A673 (cell line): Measurements from ENCODE around the gene STRIP1. TPM values are rescaled to one million over a fixed set of nuclear protein-coding genes. Genes with fewer than 3 reads are reported as not detected.

Experiments used
- BruUV-seq: library from RNA; stranded (reverse); fragments of 400-500 nt; replicated peaks from 2 replicates; lab custom pipeline; 2021; lab: Mats Ljungman, UMichigan
- CTCF ChIA-PET: fragments of 300-600 bp; sonication (Branson Sonifier 250); formaldehyde crosslinking; loops from one replicate; lab custom pipeline; 2022; ENCODE audit warnings: antibody characterized with exemption; lab: Charles Lee
- POLR2A ChIA-PET: fragments of 300-600 bp; sonication (Branson Sonifier 250); formaldehyde crosslinking; loops from one replicate; lab custom pipeline; 2022; ENCODE audit warnings: antibody characterized with exemption; ENCODE audit not compliant: low non-redundant PET; lab: Charles Lee
- DNase-seq: peaks from one replicate; pipeline ENCODE4 v3.0.0-alpha.2; 2015; ENCODE audit warnings: low spot score
- H3K27ac ChIP-seq: fragments of 200-600 bp; sonication (generic); 2 replicates; pipeline ENCODE4 v1.5.1; 2016; ENCODE audit warnings: mixed run types, low read depth, mild to moderate bottlenecking, mixed read lengths, antibody characterized with exemption, low read length; ENCODE audit not compliant: poor library complexity, severe bottlenecking
- H3K27me3 ChIP-seq: fragments of 200-600 bp; sonication (generic); replicated peaks from 2 replicates; pipeline ENCODE4 v1.6.1; 2017; ENCODE audit warnings: mixed run types, low read depth, mild to moderate bottlenecking, mixed read lengths, antibody characterized with exemption, low read length; ENCODE audit not compliant: insufficient read depth, poor library complexity
- H3K36me3 ChIP-seq: fragments of 200-600 bp; sonication (generic); 2 replicates; pipeline ENCODE4 v1.6.1; 2016; ENCODE audit warnings: mixed run types, mild to moderate bottlenecking, mixed read lengths, antibody characterized with exemption, low read length; ENCODE audit not compliant: insufficient read depth, poor library complexity, severe bottlenecking
- H3K4me1 ChIP-seq: fragments of 200-600 bp; sonication (generic); 2 replicates; pipeline ENCODE4 v1.6.1; 2017; ENCODE audit warnings: mixed run types, mild to moderate bottlenecking, mixed read lengths, antibody characterized with exemption, low read length; ENCODE audit not compliant: insufficient read depth, poor library complexity, severe bottlenecking
- H3K4me3 ChIP-seq: fragments of 200-600 bp; sonication (generic); 2 replicates; pipeline ENCODE4 v1.5.1; 2016; ENCODE audit warnings: low read depth, mixed run types, mild to moderate bottlenecking, mixed read lengths, low read length; ENCODE audit not compliant: poor library complexity, severe bottlenecking
- H3K9me3 ChIP-seq: fragments of 200-600 bp; sonication (generic); 2 replicates; pipeline ENCODE4 v1.6.1; 2016; ENCODE audit warnings: mixed run types, low read depth, mild to moderate bottlenecking, mixed read lengths, antibody characterized with exemption, low read length; ENCODE audit not compliant: poor library complexity, severe bottlenecking
- CTCF ChIP-seq: fragments of 300-800, 200-600 bp; sonication (generic); conservative IDR thresholded peaks from 2 replicates; pipeline ENCODE4 v1.5.1; 2017; ENCODE audit warnings: low read depth, mild to moderate bottlenecking, antibody characterized with exemption, low read length, moderate library complexity, mixed read lengths
- EZH2 ChIP-seq: fragments of 200-600 bp; sonication (generic); IDR thresholded peaks from 2 replicates; pipeline ENCODE4 v1.6.1; 2017; ENCODE audit warnings: borderline replicate concordance, low read depth, mild to moderate bottlenecking, mixed read lengths, antibody characterized with exemption, low read length; ENCODE audit not compliant: poor library complexity, severe bottlenecking
- intact Hi-C: fragments of 100-400 bp; cut with micrococcal nuclease; formaldehyde crosslinking; loops from one replicate; pipeline ENCODE4 v1.10.0; 2022; ENCODE audit not compliant: unreplicated experiment
- total RNA-seq: library from RNA; stranded (reverse); gene quantifications from 2 replicates; pipeline ENCODE4 v1.2.3, GENCODE V29; 2021

Gene STRIP1
- total RNA-seq, 1 experiment from 2014 or later: 57.7 TPM

- POLR2A ChIA-PET: no interaction called here
- intact Hi-C loops: no loop called here
- TF ChIP-seq CTCF (no peak), EZH2 (no peak)
- peak; percentile 93 for DNase-seq
- Histone ChIP-seq H3K4me3 (peak overlapping the region; percentile 18), H3K27ac (peak overlapping the region; percentile 81), H3K27me3 (no peaks in the 10 kb centered on the region), H3K36me3 (peaks cover 3% of the 10 kb centered on the region), H3K4me1 (peaks cover 54% of the 10 kb centered on the region), H3K9me3 (no peaks in the 10 kb centered on the region)
- TSS peak; percentile 94 for BruUV-seq
- CTCF ChIA-PET: interaction anchor here (1.0 to 1.1 kb wide), 2 partner anchors 19 to 227 kb away, joined by 3 to 5 read pairs; partner anchors contain the start of gene AHCYL1
These were observed 30.5 kb upstream of the STRIP1 start for GRCh38 chr1:110003747-110004428.

- ChIA-PET CTCF (interaction anchor here (1.1 kb wide), 1 partner anchor 228 kb away, joined by 3 read pairs; no protein-coding TSS in a partner anchor), POLR2A (no interaction called here)
- Histone ChIP-seq H3K4me3 (peak overlapping the region; percentile 18), H3K27me3 (no peaks in the 10 kb centered on the region), H3K9me3 (no peaks in the 10 kb centered on the region), H3K4me1 (peaks cover 54% of the 10 kb centered on the region), H3K27ac (peak overlapping the region; percentile 81), H3K36me3 (peaks cover 10% of the 10 kb centered on the region)
- DNase-seq: no peak
- BruUV-seq: TSS peak; percentile 19
- TF ChIP-seq EZH2: no peak
- TF ChIP-seq CTCF: no peak
- intact Hi-C loops: no loop called here
These were observed 29.8 kb upstream of the STRIP1 start for GRCh38 chr1:110004583-110004982.

- BruUV-seq: no TSS peak
- TF ChIP-seq EZH2 (no peak), CTCF (no peak)
- Histone ChIP-seq H3K27ac (no peak overlapping the region), H3K36me3 (peaks cover 24% of the 10 kb centered on the region), H3K4me3 (no peak overlapping the region), H3K27me3 (no peaks in the 10 kb centered on the region), H3K4me1 (peaks cover 54% of the 10 kb centered on the region), H3K9me3 (no peaks in the 10 kb centered on the region)
- ChIA-PET POLR2A (no interaction called here), CTCF (interaction anchor here (0.7 kb wide), 1 partner anchor 516 kb away, joined by 4 read pairs; no protein-coding TSS in a partner anchor)
- intact Hi-C loops: no loop called here
- no peak for DNase-seq
These were observed 28.5 kb upstream of the STRIP1 start for GRCh38 chr1:110005971-110006370.
